CD4-positive, alpha-beta T cell treated with Interferon gamma for 1 hour (primary cell): ENCODE measurements around the gene MIB2.

Experiments
- DNase-seq: peaks from one replicate; pipeline ENCODE4 v3.0.0-alpha.2; 2020

MIB2 gene

GRCh38 chr1:1598720-1599029, 16.6 kb upstream of the MIB2 start:
- no peak for DNase-seq

GRCh38 chr1:1599030-1599934, 16.0 kb upstream of the MIB2 start:
- peak; percentile 21 for DNase-seq

- DNase-seq: no peak
Observed at GRCh38 chr1:1599935-1600860, 15.1 kb upstream of the MIB2 start, which contains the start of gene FNDC10. Gene FNDC10, minus strand, starts transcription at chr1:1600135. Its CDS starts 120 bp downstream, at chr1:1600015.

- DNase-seq: no peak
Observed at GRCh38 chr1:1600861-1601563, 14.3 kb upstream of the MIB2 start.

GRCh38 chr1:1601564-1602303, 13.6 kb upstream of the MIB2 start:
- no peak for DNase-seq

- DNase-seq: no peak
Observed at GRCh38 chr1:1602304-1602967, 12.9 kb upstream of the MIB2 start.

- no peak for DNase-seq
Observed at GRCh38 chr1:1602968-1603506, 12.3 kb upstream of the MIB2 start.

GRCh38 chr1:1603671-1604373, 11.5 kb upstream of the MIB2 start:
- DNase-seq: no peak

GRCh38 chr1:1604374-1605033, 10.8 kb upstream of the MIB2 start:
- DNase-seq: no peak

GRCh38 chr1:1605034-1605591, 10.2 kb upstream of the MIB2 start:
- no peak for DNase-seq

GRCh38 chr1:1605724-1606123, 9.6 kb upstream of the MIB2 start:
- no peak for DNase-seq

GRCh38 chr1:1606232-1606631, 9.1 kb upstream of the MIB2 start:
- DNase-seq: no peak

GRCh38 chr1:1609822-1610485, 5.3 kb upstream of the MIB2 start:
- DNase-seq: no peak

GRCh38 chr1:1610796-1611195, 4.5 kb upstream of the MIB2 start:
- DNase-seq: no peak

- no peak for DNase-seq
Observed at GRCh38 chr1:1612104-1612400, 3.2 kb upstream of the MIB2 start.

- no peak for DNase-seq
Observed at GRCh38 chr1:1613509-1614082, 1.7 kb upstream of the MIB2 start.

- peak; percentile 71 for DNase-seq
Observed at GRCh38 chr1:1614204-1614953, 921 bp upstream of the MIB2 start.

GRCh38 chr1:1614954-1615255, 395 bp upstream of the MIB2 start:
- no peak for DNase-seq
